Measurements from ENCODE around the gene PPM1B. TPM values are rescaled to one million over a fixed set of nuclear protein-coding genes. Genes with fewer than 3 reads are reported as not detected.
"Not testable (repeated sequence)": the region's sequence is repeated elsewhere in the genome, so short reads cannot be mapped to it uniquely, and the experiment has no call there.

Gene PPM1B
- total and polyA plus RNA-seq, 10 of the 15 experiments (the other 5 are each of a cell fraction or from before 2014, with no cell fraction given) = 12.5 to 53.4 (median 33.7) TPM

- peak overlapping the region; percentile 6; the same call in 1 of the 2 replicates for H3K27ac ChIP-seq (ENCODE audit: control insufficient read depth, insufficient read depth)
- TF ChIP-seq MLLT1 (IDR thresholded peaks at IDR 0.05) = peak; percentile 64; the same call in 1 of the 2 replicates
- peak overlapping the region; percentile 83 for H3K4me3 ChIP-seq
- peaks cover 75% of the 10 kb centered on the region for H3K79me2 ChIP-seq (ENCODE audit: control insufficient read depth, insufficient read depth, low read length)
- WGBS (ENCODE audit: insufficient coverage, insufficient replicate concordance, low lambda C conversion rate, missing lambda C conversion rate) = 79% methylated on average over 8 of the region's 8 CpGs
- H3K9me3 ChIP-seq (replicated peaks; ENCODE audit: control insufficient read depth, insufficient read depth, low read length); intact Hi-C loops (cut with micrococcal nuclease; ENCODE audit: unreplicated experiment); BruUV-seq (replicated peaks); in situ Hi-C loops (cut with MboI); FAIRE-seq; H2AFZ ChIP-seq (ENCODE audit: control insufficient read depth, low read depth, low read length); H3K36me3 ChIP-seq (ENCODE audit: control insufficient read depth in 2 of 2, insufficient read depth in 2 of 2, low read length in 1 of 2); H3K27me3 ChIP-seq (replicated peaks in 1 of 2; ENCODE audit: control insufficient read depth in 2 of 2, insufficient read depth in 2 of 2, low read length in 1 of 2); H3K4me1 ChIP-seq (ENCODE audit: control insufficient read depth, insufficient read depth, low read length); H4K20me1 ChIP-seq (ENCODE audit: control insufficient read depth, insufficient read depth); ATAC-seq; DNase-seq (ENCODE audit: low read depth, low spot score): not testable (repeated sequence)
- ChIA-PET CTCF (interaction anchor here (1.1 to 1.2 kb wide), 2 partner anchors 15 to 21 kb away, joined by 5 read pairs; no protein-coding TSS in a partner anchor), RAD21 (ENCODE audit: unreplicated experiment) (interaction anchor here (0.6 to 3.2 kb wide), 9 partner anchors 10 to 595 kb away, joined by 3 to 18 read pairs (median 5); partner anchors contain the start of genes CAMKMT and PREPL), POLR2A (interaction anchor here (0.6 to 2.4 kb wide), 8 partner anchors 10 to 748 kb away, joined by 3 to 9 read pairs (median 4); partner anchors contain the start of genes CAMKMT and PREPL), SMC1A (ENCODE audit: uncharacterized antibody, unreplicated experiment) (interaction anchor here (0.7 to 3.5 kb wide), 13 partner anchors 10 to 83 kb away, joined by 3 to 29 read pairs (median 5); no protein-coding TSS in a partner anchor)
- peak overlapping the region; percentile 4; the same call in 1 of the 2 replicates for H3K9ac ChIP-seq (ENCODE audit: control insufficient read depth, insufficient read depth, low read length)
- H3K4me2 ChIP-seq (ENCODE audit: control insufficient read depth, insufficient read depth) = peak overlapping the region; percentile 52
Observed at GRCh38 chr2:44171442-44171841, 2.8 kb downstream of the PPM1B start.

GRCh38 chr2:44172576-44172975, 3.9 kb downstream of the PPM1B start:
- Histone ChIP-seq H2AFZ (ENCODE audit: control insufficient read depth, low read depth, low read length) (no peak overlapping the region), H3K4me1 (ENCODE audit: control insufficient read depth, insufficient read depth, low read length) (peaks cover 8% of the 10 kb centered on the region), H3K27me3 (replicated peaks in 1 of 2; ENCODE audit: control insufficient read depth in 2 of 2, insufficient read depth in 2 of 2, low read length in 1 of 2) (no peaks in the 10 kb centered on the region), H3K27ac (ENCODE audit: control insufficient read depth, insufficient read depth) (no peak overlapping the region), H3K4me3 (peak overlapping the region; percentile 37; the same call in 1 of the 2 replicates), H3K4me2 (ENCODE audit: control insufficient read depth, insufficient read depth) (0 out of 2 replicates have a peak overlapping the region, but pooled peaks have one; percentile 11), H3K9ac (ENCODE audit: control insufficient read depth, insufficient read depth, low read length) (no peak overlapping the region), H3K79me2 (ENCODE audit: control insufficient read depth, insufficient read depth, low read length) (peaks cover 86% of the 10 kb centered on the region), H3K9me3 (replicated peaks; ENCODE audit: control insufficient read depth, insufficient read depth, low read length) (no peaks in the 10 kb centered on the region), H4K20me1 (ENCODE audit: control insufficient read depth, insufficient read depth) (no peaks in the 10 kb centered on the region), H3K36me3 (ENCODE audit: control insufficient read depth in 2 of 2, insufficient read depth in 2 of 2, low read length in 1 of 2) (peaks cover 0 to 7% of the 10 kb centered on the region in 2 experiments; a peak in 2 of 4 replicates)
- BruUV-seq (replicated peaks) = no TSS peak
- 97% methylated on average over 4 of the region's 4 CpGs for WGBS (ENCODE audit: insufficient coverage, insufficient replicate concordance, low lambda C conversion rate, missing lambda C conversion rate)
- TF ChIP-seq MLLT1 (IDR thresholded peaks at IDR 0.05) (peak; percentile 23; the same call in 1 of the 2 replicates), E2F8 (IDR thresholded peaks at IDR 0.05; ENCODE audit: low read depth, partially characterized antibody) (no peak)
- ChIA-PET SMC1A (ENCODE audit: uncharacterized antibody, unreplicated experiment) (interaction anchor here (0.6 to 3.5 kb wide), 7 partner anchors 9 to 92 kb away, joined by 3 to 29 read pairs (median 16); no protein-coding TSS in a partner anchor), RAD21 (ENCODE audit: unreplicated experiment) (interaction anchor here (0.8 to 3.2 kb wide), 7 partner anchors 9 to 188 kb away, joined by 3 to 15 read pairs (median 5); partner anchors contain the start of genes CAMKMT and PREPL), POLR2A (interaction anchor here (1.1 to 2.5 kb wide), 3 partner anchors 10 to 189 kb away, joined by 3 to 10 read pairs (median 5); partner anchors contain the start of genes CAMKMT and PREPL), CTCF (interaction anchor here (0.5 to 1.2 kb wide), 3 partner anchors 9 to 216 kb away, joined by 3 to 4 read pairs (median 3); no protein-coding TSS in a partner anchor)
- intact Hi-C loops (cut with micrococcal nuclease; ENCODE audit: unreplicated experiment) = no loop called here
- DNase-seq (ENCODE audit: low read depth, low spot score) = no peak
- in situ Hi-C loops (cut with MboI) = no loop called here
- no peak for FAIRE-seq
- no peak for ATAC-seq

All from GM12878 (cell line).